ENCODE data around the gene MORN1. TPM values are rescaled to one million over a fixed set of nuclear protein-coding genes. Genes with fewer than 3 reads are reported as not detected.
A peak's percentile ranks its signal among the peaks of the same experiment; 100 is the strongest.

MORN1 gene
- total RNA-seq, 6 experiments from 2014 or later: 3.1 to 7.1 (median 4.5) TPM

DNA sequence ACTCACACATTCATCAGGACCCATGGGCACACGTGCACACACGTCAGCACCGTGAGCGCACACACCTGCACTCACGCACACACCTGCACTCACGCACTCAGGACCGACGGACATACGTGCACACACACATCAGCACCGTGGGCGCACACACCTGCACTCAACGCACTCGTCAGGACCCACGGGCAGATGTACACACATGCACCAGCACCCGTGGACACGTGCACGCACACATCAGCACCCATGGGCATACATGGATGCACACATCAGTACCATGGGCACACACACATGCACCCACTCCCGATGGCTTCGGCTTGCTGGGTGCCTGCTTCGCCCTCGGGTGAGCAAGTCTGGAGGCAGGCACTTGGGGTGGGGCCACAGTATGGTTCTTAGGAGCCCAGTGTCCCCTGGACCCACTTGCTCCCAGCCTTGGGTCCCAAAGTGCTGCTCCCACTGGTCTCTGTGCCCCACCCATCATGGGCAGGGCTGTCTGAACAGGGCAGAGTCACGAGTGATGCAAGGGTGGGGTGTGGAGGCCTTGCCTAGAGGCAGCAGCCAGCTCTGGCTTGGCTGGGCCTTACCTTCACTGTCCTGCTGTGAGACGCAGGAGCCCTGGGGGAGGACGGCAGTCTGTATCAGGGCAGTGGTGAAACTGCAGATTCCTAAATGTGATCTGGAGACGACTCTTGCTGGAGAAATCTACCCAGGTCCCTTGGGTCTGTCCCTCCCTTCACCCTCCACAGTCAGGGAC lies 113.4 kb downstream of the MORN1 start:
- WGBS (ENCODE audit: insufficient coverage, low coverage, low lambda C conversion rate, missing lambda C conversion rate): 95% methylated on average over 7 of the region's 25 CpGs
- peak; percentile 2 to 17 (median 9) for ATAC-seq
- intact Hi-C loops (cut with DNase I): no loop called here
- no peaks in the 10 kb centered on the region for H3K27me3 ChIP-seq
- peak overlapping the region in 2 of 3 donors; percentile 47 to 57 for H3K27ac ChIP-seq
- H3K9me3 ChIP-seq: no peaks in the 10 kb centered on the region
- H3K4me1 ChIP-seq: peaks cover 0 to 46% (median 16%) of the 10 kb centered on the region in 4 donors
- TF ChIP-seq, protein P1, sequence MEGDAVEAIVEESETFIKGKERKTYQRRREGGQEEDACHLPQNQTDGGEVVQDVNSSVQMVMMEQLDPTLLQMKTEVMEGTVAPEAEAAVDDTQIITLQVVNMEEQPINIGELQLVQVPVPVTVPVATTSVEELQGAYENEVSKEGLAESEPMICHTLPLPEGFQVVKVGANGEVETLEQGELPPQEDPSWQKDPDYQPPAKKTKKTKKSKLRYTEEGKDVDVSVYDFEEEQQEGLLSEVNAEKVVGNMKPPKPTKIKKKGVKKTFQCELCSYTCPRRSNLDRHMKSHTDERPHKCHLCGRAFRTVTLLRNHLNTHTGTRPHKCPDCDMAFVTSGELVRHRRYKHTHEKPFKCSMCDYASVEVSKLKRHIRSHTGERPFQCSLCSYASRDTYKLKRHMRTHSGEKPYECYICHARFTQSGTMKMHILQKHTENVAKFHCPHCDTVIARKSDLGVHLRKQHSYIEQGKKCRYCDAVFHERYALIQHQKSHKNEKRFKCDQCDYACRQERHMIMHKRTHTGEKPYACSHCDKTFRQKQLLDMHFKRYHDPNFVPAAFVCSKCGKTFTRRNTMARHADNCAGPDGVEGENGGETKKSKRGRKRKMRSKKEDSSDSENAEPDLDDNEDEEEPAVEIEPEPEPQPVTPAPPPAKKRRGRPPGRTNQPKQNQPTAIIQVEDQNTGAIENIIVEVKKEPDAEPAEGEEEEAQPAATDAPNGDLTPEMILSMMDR (IDR thresholded peaks at IDR 0.05): no peak
- no peak for TF ChIP-seq POLR2A (IDR thresholded peaks at IDR 0.05)
- no peak overlapping the region for H3K4me3 ChIP-seq
- DNase-seq: peak in 2 of 3 donors; percentile 31 to 53
- H3K36me3 ChIP-seq: no peaks in the 10 kb centered on the region

DNA sequence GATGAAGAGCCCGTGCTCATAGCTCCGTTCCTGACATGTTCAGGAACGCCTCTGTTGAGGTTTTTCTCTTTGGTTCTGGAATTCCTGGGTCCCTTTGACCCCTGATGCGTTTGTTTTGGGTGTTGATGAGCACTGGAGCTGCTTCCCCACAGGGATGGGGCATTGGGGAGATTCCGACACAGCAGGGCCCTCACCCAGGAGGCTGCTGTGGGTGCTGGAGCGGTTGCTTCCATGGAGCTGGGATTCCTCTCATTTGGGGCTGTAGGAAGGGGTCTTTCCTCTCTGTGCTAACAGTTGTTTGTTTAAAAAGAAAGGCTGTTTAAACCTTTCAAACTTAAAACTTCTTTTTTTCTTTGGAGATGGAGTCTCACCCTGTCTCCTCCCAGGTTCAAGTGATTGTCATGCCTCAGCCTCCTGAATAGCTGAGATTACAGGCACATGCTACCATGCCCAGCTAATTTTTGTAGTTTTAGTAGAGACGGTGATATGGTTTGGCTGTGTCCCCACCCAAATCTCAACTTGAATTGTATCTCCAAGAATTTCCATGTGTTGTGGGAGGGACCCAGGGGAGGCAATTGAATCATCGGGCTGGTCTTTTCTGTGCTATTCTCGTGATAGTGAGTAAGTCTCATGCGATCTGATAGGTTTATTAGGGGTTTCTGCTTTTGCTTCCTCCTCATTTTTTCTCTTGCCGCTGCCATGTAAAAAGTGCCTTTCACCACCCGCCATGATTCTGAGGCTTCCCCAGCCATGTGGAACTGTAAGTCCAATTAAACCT lies 114.4 kb downstream of the MORN1 start:
- Histone ChIP-seq H3K4me3 (no peak overlapping the region), H3K27me3 (no peaks in the 10 kb centered on the region), H3K4me1 (peaks cover 2 to 54% (median 24%) of the 10 kb centered on the region in 4 donors), H3K9me3 (no peaks in the 10 kb centered on the region), H3K27ac (no peak overlapping the region), H3K36me3 (no peaks in the 10 kb centered on the region)
- intact Hi-C loops (cut with DNase I): no loop called here
- TF ChIP-seq, protein P1 (IDR thresholded peaks at IDR 0.05): no peak
- TF ChIP-seq POLR2A (IDR thresholded peaks at IDR 0.05): no peak
- no peak for ATAC-seq
- DNase-seq: peak in 1 of 3 donors; percentile 14
- WGBS (ENCODE audit: insufficient coverage, low coverage, low lambda C conversion rate, missing lambda C conversion rate): 71% methylated on average over 6 of the region's 12 CpGs

DNA sequence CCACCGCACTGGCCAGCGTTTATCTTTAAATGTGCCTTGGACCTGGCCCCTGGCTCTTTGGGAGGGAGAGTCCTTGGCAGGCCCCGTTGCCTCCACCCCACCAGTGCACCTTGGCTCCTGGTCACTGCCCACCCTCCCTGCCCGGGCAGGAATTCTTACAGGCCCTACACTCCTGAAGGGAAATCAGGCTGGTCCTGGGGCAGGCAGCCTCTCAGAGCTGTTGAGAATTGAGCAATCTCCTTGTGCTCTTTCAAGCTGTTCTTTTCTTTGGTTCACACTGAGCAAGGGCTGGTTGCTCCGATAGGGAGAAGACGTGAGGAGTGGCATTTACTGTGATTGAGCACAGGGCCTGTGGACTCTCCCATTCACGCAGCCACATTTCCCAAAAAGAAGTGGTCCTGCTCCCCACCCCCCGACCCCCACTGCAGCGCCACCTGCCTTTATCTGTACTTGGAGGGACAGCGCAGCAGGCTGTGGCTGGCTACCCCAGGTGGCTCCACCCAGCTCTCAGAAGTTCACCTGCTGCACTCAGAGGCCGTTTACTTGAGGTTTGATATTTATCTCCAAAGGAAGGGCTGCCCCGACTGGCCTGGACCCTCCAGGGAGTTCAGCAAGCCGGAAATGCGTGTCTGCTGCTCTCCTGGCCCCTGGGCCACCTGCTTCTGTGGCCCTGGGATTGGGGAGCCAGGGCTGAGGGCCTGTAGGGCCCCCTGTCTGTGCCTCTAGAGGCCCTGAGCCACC lies 115.4 kb downstream of the MORN1 start:
- no peaks in the 10 kb centered on the region for H3K9me3 ChIP-seq
- intact Hi-C loops (cut with DNase I): no loop called here
- peak overlapping the region in 2 of 3 donors; percentile 6 to 13 for H3K27ac ChIP-seq
- peak in 1 of 3 donors; percentile 52 for DNase-seq
- ATAC-seq: peak in 1 of 4 donors; percentile 16
- no peak overlapping the region for H3K4me3 ChIP-seq
- WGBS (ENCODE audit: insufficient coverage, low coverage, low lambda C conversion rate, missing lambda C conversion rate): 48% methylated on average over 8 of the region's 14 CpGs
- H3K36me3 ChIP-seq: no peaks in the 10 kb centered on the region
- H3K4me1 ChIP-seq: peaks cover 2 to 64% (median 31%) of the 10 kb centered on the region in 4 donors
- H3K27me3 ChIP-seq: no peaks in the 10 kb centered on the region
- no peak for TF ChIP-seq POLR2A (IDR thresholded peaks at IDR 0.05)
- TF ChIP-seq, protein P1 (IDR thresholded peaks at IDR 0.05): no peak

DNA sequence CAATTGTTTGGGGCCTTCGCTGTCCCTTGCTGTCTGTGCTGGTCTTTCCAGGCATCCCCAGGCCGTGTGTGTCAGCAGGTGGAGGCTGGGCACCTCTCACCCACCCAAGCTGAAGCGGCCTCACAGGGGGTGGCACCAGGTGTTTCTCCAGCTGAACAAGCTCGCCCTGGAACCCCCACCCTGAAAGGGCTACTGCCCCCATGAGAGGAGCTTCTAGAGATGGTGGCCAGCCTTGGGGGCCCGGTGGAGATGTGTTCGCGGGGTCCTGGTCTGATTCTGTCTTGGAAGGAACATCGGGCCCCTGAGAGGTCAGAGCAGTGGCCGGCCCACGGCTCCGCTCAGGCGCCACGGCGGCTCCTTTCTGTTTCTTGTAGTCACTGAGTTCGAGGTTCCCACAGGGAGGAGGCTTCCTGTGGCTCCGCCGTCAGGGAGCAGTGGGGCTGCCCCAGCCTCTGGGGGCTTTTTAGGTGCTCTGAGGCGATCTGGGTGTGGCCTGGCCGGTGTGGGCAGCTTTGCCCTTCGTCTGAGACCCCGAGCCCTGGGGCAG lies 116.4 kb downstream of the MORN1 start:
- WGBS (ENCODE audit: insufficient coverage, low coverage, low lambda C conversion rate, missing lambda C conversion rate): no CpG with 5 or more reads among the region's 21 CpGs
- TF ChIP-seq POLR2A (IDR thresholded peaks at IDR 0.05): no peak
- TF ChIP-seq, protein P1 (IDR thresholded peaks at IDR 0.05): no peak
- no peaks in the 10 kb centered on the region for H3K36me3 ChIP-seq
- H3K9me3 ChIP-seq: no peaks in the 10 kb centered on the region
- peaks cover 2 to 70% (median 38%) of the 10 kb centered on the region in 4 donors for H3K4me1 ChIP-seq
- H3K27me3 ChIP-seq: no peaks in the 10 kb centered on the region
- intact Hi-C loops (cut with DNase I): no loop called here
- no peak for ATAC-seq
- no peak overlapping the region for H3K4me3 ChIP-seq
- H3K27ac ChIP-seq: peak overlapping the region in 1 of 3 donors; percentile 13
- DNase-seq: peak in 2 of 3 donors; percentile 21 to 37

All from right lobe of liver (tissue), 6 donors.